Lower lobe of right lung (tissue), 2 donors: ENCODE data around the gene ZMIZ1. TPM values are rescaled to one million over a fixed set of nuclear protein-coding genes. Genes with fewer than 3 reads are reported as not detected.
A peak's percentile ranks its signal among the peaks of the same experiment; 100 is the strongest.

Experiments used
- ATAC-seq, 2 donors: fragments of 200-7000 bp; cut with Tn5 transposase; one replicate each; pipeline ENCODE4 v1.9.1; 2020 to 2022; ENCODE audit warnings: mild to moderate bottlenecking in 2 of 2, moderate library complexity in 2 of 2
- DNase-seq: peaks from one replicate; pipeline ENCODE4 v3.0.0-alpha.2; 2020
- H3K27ac ChIP-seq: fragments of 200-600 bp; one replicate; pipeline ENCODE4 v1.8.0; 2022
- H3K27me3 ChIP-seq: fragments of 200-600 bp; one replicate; pipeline ENCODE4 v1.8.0; 2022; ENCODE audit warnings: low read depth
- H3K36me3 ChIP-seq: fragments of 200-600 bp; one replicate; pipeline ENCODE4 v1.8.0; 2022; ENCODE audit warnings: mild to moderate bottlenecking
- H3K4me1 ChIP-seq: fragments of 200-600 bp; one replicate; pipeline ENCODE4 v1.8.0; 2022
- H3K4me3 ChIP-seq: fragments of 200-600 bp; one replicate; pipeline ENCODE4 v1.8.0; 2022; ENCODE audit warnings: mild to moderate bottlenecking
- H3K9me3 ChIP-seq: fragments of 200-600 bp; one replicate; pipeline ENCODE4 v1.8.0; 2022
- intact Hi-C: fragments of 100-400 bp; cut with DNase I; formaldehyde crosslinking; loops from one replicate; pipeline ENCODE4 v1.11.0; 2022
- total RNA-seq: library from RNA; stranded (reverse); fragmentation: NEBNext Ultra II Directional; extraction: Animal tissue kit (Norgen Biotek cat#: 25700); gene quantifications from one replicate; pipeline ENCODE4 v1.2.1, GENCODE V29; 2021
- TF ChIP-seq, protein P1 (sequence below): fragments of 200-600 bp; IDR thresholded peaks from one replicate; pipeline ENCODE4 v1.8.0; 2022; ENCODE audit warnings: antibody characterized with exemption, mild to moderate bottlenecking
- donor health status: DM: no; HTN: yes; CAD: no; lungs with severe emphysema.

Gene ZMIZ1
- total RNA-seq, 1 donor from 2014 or later, result 102 TPM

GRCh38 chr10:79232864-79233263 is 164.1 kb downstream of the ZMIZ1 start:
- intact Hi-C loops, result no loop called here
- TF ChIP-seq, protein P1, sequence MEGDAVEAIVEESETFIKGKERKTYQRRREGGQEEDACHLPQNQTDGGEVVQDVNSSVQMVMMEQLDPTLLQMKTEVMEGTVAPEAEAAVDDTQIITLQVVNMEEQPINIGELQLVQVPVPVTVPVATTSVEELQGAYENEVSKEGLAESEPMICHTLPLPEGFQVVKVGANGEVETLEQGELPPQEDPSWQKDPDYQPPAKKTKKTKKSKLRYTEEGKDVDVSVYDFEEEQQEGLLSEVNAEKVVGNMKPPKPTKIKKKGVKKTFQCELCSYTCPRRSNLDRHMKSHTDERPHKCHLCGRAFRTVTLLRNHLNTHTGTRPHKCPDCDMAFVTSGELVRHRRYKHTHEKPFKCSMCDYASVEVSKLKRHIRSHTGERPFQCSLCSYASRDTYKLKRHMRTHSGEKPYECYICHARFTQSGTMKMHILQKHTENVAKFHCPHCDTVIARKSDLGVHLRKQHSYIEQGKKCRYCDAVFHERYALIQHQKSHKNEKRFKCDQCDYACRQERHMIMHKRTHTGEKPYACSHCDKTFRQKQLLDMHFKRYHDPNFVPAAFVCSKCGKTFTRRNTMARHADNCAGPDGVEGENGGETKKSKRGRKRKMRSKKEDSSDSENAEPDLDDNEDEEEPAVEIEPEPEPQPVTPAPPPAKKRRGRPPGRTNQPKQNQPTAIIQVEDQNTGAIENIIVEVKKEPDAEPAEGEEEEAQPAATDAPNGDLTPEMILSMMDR, result no peak
- no peak overlapping the region for H3K4me3 ChIP-seq
- no peak for DNase-seq
- no peaks in the 10 kb centered on the region for H3K9me3 ChIP-seq
- H3K27ac ChIP-seq, result no peak overlapping the region
- H3K4me1 ChIP-seq, result peaks cover 55% of the 10 kb centered on the region
- H3K36me3 ChIP-seq, result peaks cover 56% of the 10 kb centered on the region
- ATAC-seq, result no peak
- no peaks in the 10 kb centered on the region for H3K27me3 ChIP-seq

GRCh38 chr10:79234391-79235315 is 165.9 kb downstream of the ZMIZ1 start:
- ATAC-seq, result no peak
- Histone ChIP-seq H3K36me3 (peaks cover 43% of the 10 kb centered on the region), H3K4me1 (peaks cover 62% of the 10 kb centered on the region), H3K4me3 (no peak overlapping the region), H3K9me3 (no peaks in the 10 kb centered on the region), H3K27ac (no peak overlapping the region), H3K27me3 (no peaks in the 10 kb centered on the region)
- TF ChIP-seq, protein P1, result no peak
- DNase-seq, result no peak
- intact Hi-C loops, result no loop called here

- H3K9me3 ChIP-seq, result no peaks in the 10 kb centered on the region
- H3K36me3 ChIP-seq, result peaks cover 33% of the 10 kb centered on the region
- H3K4me1 ChIP-seq, result peaks cover 71% of the 10 kb centered on the region
- peak overlapping the region; percentile 73 for H3K27ac ChIP-seq
- TF ChIP-seq, protein P1, result no peak
- H3K4me3 ChIP-seq, result no peak overlapping the region
- no peaks in the 10 kb centered on the region for H3K27me3 ChIP-seq
- intact Hi-C loops, result no loop called here
- DNase-seq, result no peak
- ATAC-seq, result no peak
Measured at GRCh38 chr10:79235765-79236432, 167.1 kb downstream of the ZMIZ1 start.

DNA sequence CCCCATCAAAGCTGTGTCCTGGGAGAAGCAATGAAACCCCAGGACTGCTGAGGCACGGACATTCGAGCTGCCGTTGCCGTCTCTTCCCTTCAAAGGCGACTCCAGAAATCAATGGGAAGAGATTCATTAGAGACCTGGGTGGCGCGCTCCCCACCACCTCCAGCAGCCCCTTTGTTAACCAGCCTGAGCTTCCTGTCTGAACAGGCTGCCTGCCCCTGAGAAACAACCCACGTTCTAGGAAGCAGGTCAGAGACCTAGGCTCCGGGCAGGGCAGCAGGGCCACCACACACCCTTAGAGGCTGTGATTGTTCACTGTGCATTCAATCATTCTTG is 167.6 kb downstream of the ZMIZ1 start:
- Histone ChIP-seq H3K4me3 (no peak overlapping the region), H3K27ac (peak overlapping the region; percentile 73), H3K9me3 (no peaks in the 10 kb centered on the region), H3K4me1 (peaks cover 76% of the 10 kb centered on the region), H3K27me3 (no peaks in the 10 kb centered on the region), H3K36me3 (peaks cover 33% of the 10 kb centered on the region)
- intact Hi-C loops, result no loop called here
- ATAC-seq (no peak), DNase-seq (no peak)
- TF ChIP-seq, protein P1, result no peak

GRCh38 chr10:79237454-79238157 is 168.8 kb downstream of the ZMIZ1 start:
- intact Hi-C loops, result no loop called here
- no peaks in the 10 kb centered on the region for H3K27me3 ChIP-seq
- TF ChIP-seq, protein P1, result no peak
- peaks cover 84% of the 10 kb centered on the region for H3K4me1 ChIP-seq
- no peaks in the 10 kb centered on the region for H3K9me3 ChIP-seq
- DNase-seq, result no peak
- ATAC-seq, result no peak
- peak overlapping the region; percentile 73 for H3K27ac ChIP-seq
- peaks cover 25% of the 10 kb centered on the region for H3K36me3 ChIP-seq
- H3K4me3 ChIP-seq, result no peak overlapping the region
